ENCODE measurements around the gene VEGFD. TPM values are rescaled to one million over a fixed set of nuclear protein-coding genes. Genes with fewer than 3 reads are reported as not detected.

Gene VEGFD, protein sequence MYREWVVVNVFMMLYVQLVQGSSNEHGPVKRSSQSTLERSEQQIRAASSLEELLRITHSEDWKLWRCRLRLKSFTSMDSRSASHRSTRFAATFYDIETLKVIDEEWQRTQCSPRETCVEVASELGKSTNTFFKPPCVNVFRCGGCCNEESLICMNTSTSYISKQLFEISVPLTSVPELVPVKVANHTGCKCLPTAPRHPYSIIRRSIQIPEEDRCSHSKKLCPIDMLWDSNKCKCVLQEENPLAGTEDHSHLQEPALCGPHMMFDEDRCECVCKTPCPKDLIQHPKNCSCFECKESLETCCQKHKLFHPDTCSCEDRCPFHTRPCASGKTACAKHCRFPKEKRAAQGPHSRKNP
- 0.83 and 20.5 TPM in 2 replicates for total RNA-seq (ENCODE audit: low replicate concordance)
- long read RNA-seq = 0 reads

DNA sequence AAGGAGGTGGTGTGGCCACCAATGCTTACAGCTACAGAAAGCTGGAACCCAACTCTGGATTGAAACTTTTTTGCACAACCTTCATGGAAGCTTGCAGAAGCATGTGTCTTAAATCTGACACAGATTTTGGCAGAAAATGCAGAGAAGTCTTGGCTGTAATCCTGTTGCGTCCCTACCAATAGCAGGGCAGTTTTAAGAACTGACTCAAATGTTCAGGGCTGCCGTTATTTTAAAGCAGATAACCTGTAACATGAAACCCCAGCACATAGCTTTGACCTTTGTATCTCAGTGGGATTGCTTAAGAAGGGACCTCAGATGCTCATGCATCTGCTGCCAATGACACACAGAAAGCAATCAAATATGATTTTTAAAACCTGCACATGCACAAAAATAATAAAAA is at the start of gene VEGFD:
Gene VEGFD (minus strand): TSS at position 110 of the 400 bp plus-strand sequence. CDS start 467 bp downstream, outside the sequence.
- peak within 1 kb of the TSS; percentile 80 for H3K4me3 Mint-ChIP-seq
- peaks cover 17% of the 10 kb centered on the region for H3K4me1 Mint-ChIP-seq (ENCODE audit: unreplicated experiment)
- TF ChIP-seq, protein P1, sequence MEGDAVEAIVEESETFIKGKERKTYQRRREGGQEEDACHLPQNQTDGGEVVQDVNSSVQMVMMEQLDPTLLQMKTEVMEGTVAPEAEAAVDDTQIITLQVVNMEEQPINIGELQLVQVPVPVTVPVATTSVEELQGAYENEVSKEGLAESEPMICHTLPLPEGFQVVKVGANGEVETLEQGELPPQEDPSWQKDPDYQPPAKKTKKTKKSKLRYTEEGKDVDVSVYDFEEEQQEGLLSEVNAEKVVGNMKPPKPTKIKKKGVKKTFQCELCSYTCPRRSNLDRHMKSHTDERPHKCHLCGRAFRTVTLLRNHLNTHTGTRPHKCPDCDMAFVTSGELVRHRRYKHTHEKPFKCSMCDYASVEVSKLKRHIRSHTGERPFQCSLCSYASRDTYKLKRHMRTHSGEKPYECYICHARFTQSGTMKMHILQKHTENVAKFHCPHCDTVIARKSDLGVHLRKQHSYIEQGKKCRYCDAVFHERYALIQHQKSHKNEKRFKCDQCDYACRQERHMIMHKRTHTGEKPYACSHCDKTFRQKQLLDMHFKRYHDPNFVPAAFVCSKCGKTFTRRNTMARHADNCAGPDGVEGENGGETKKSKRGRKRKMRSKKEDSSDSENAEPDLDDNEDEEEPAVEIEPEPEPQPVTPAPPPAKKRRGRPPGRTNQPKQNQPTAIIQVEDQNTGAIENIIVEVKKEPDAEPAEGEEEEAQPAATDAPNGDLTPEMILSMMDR (conservative IDR thresholded peaks at IDR 0.05) = no peak
- H3K9me3 Mint-ChIP-seq = no peaks in the 10 kb centered on the region
- H3K27ac Mint-ChIP-seq = no peak within 1 kb of the TSS
- DNase-seq (ENCODE audit: extremely low spot score, unreplicated experiment) = no peak
- H3K27me3 Mint-ChIP-seq = no peaks in the 10 kb centered on the region
- peaks cover 15% of the 10 kb centered on the region for H3K36me3 Mint-ChIP-seq

- no peak overlapping the region for H3K27ac Mint-ChIP-seq
- H3K9me3 Mint-ChIP-seq = no peaks in the 10 kb centered on the region
- peaks cover 12% of the 10 kb centered on the region for H3K36me3 Mint-ChIP-seq
- DNase-seq (ENCODE audit: extremely low spot score, unreplicated experiment) = no peak
- no peaks in the 10 kb centered on the region for H3K27me3 Mint-ChIP-seq
- TF ChIP-seq, protein P1 (conservative IDR thresholded peaks at IDR 0.05) = no peak
- no peak overlapping the region for H3K4me3 Mint-ChIP-seq
- H3K4me1 Mint-ChIP-seq (ENCODE audit: unreplicated experiment) = peaks cover 14% of the 10 kb centered on the region
These were observed 46.4 kb upstream of the VEGFD start for GRCh38 chrX:15430584-15430983.

DNA sequence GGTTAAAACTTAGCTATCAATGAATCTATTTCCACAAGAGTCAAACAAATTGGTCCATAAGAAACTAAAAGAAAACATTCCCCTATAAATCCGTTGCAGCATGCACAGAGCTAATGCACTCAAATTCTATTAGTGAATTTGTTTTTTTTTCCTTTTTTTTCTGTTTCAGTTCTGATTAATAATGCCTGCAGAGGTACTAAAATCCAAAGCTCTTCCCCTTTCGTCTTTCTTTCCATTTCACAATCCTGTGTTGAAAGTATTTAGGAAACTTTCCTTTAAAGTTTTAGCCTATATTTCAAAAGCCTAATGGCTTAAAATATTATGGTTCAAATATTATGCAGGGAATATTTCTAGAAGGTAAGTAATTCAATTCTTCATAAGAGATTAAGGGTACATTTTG is 45.9 kb upstream of the VEGFD start:
- Mint-ChIP-seq H3K4me3 (no peak overlapping the region), H3K27me3 (no peaks in the 10 kb centered on the region), H3K9me3 (no peaks in the 10 kb centered on the region), H3K4me1 (ENCODE audit: unreplicated experiment) (peaks cover 14% of the 10 kb centered on the region), H3K36me3 (peaks cover 9% of the 10 kb centered on the region), H3K27ac (no peak overlapping the region)
- DNase-seq (ENCODE audit: extremely low spot score, unreplicated experiment) = no peak
- TF ChIP-seq, protein P1 (conservative IDR thresholded peaks at IDR 0.05) = no peak

GRCh38 chrX:15425024-15425423 is 40.8 kb upstream of the VEGFD start:
- Mint-ChIP-seq H3K4me1 (ENCODE audit: unreplicated experiment) (peaks cover 9% of the 10 kb centered on the region), H3K36me3 (peaks cover 11% of the 10 kb centered on the region), H3K9me3 (peaks cover 13% of the 10 kb centered on the region), H3K4me3 (no peak overlapping the region), H3K27me3 (no peaks in the 10 kb centered on the region), H3K27ac (no peak overlapping the region)
- TF ChIP-seq, protein P1 (conservative IDR thresholded peaks at IDR 0.05) = no peak
- no peak for DNase-seq (ENCODE audit: extremely low spot score, unreplicated experiment)

DNA sequence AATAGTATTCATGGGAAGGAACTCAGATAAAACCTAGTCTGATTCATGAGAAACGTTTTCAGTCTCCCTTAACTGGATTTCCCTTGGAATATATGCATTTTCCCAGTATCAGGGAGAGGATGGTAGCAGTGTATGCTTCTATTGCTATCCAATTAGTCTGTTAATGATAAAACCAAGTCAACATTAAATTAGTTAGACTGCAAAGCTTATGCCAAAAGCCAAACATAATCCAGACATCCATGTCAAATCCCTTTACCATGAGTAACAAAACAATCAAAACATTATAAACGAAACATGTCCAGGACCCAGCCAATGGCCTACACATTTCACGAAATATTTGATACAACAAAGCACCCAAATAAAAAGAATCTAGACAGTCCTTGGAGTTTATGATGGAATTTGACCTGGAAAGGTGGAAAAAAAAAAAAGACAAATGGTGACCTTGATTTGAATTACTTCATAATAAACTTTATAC is 34.5 kb upstream of the VEGFD start:
- Mint-ChIP-seq H3K36me3 (peaks cover 16% of the 10 kb centered on the region), H3K9me3 (peaks cover 18% of the 10 kb centered on the region), H3K4me3 (no peak overlapping the region), H3K27me3 (no peaks in the 10 kb centered on the region), H3K4me1 (ENCODE audit: unreplicated experiment) (no peaks in the 10 kb centered on the region), H3K27ac (no peak overlapping the region)
- TF ChIP-seq, protein P1 (conservative IDR thresholded peaks at IDR 0.05) = no peak
- DNase-seq (ENCODE audit: extremely low spot score, unreplicated experiment) = no peak

Data from type B pancreatic cell (in vitro differentiated cells).